Astrocyte of the spinal cord (primary cell): ENCODE measurements around the gene TMEM17.

ENCODE experiments used
- DNase-seq: peaks from one replicate; pipeline ENCODE4 v3.0.0; 2011; ENCODE audit warnings: low read depth, low spot score
- H3K4me3 ChIP-seq: 2 replicates; pipeline ENCODE4 v1.5.1; 2011; ENCODE audit warnings: low read depth, mild to moderate bottlenecking, low read length, moderate library complexity
- CTCF ChIP-seq: IDR thresholded peaks from 2 replicates; pipeline ENCODE4 v1.5.1; 2012; ENCODE audit warnings: low read depth, mild to moderate bottlenecking, low read length, inconsistent platforms
- in situ Hi-C: cut with HindIII; loops from 2 replicates; pipeline ENCODE4 v1.10.0; 2017; ENCODE audit warnings: low sequenced_read_pairs

The TMEM17 gene

GRCh38 chr2:62485761-62486438, 20.1 kb downstream of the TMEM17 start:
- TF ChIP-seq CTCF = no peak
- H3K4me3 ChIP-seq = no peak overlapping the region
- in situ Hi-C loops = no loop called here
- no peak for DNase-seq

GRCh38 chr2:62482558-62483352, 23.2 kb downstream of the TMEM17 start:
- in situ Hi-C loops = no loop called here

GRCh38 chr2:62479917-62480316, 26.1 kb downstream of the TMEM17 start:
- DNase-seq = no peak
- H3K4me3 ChIP-seq = no peak overlapping the region
- no peak for TF ChIP-seq CTCF
- in situ Hi-C loops = no loop called here

More at GRCh38 chr2:62482558-62483352, 23.2 kb downstream of the TMEM17 start:
- H3K4me3 ChIP-seq = no peak overlapping the region
- no peak for DNase-seq
- TF ChIP-seq CTCF = no peak

GRCh38 chr2:62478093-62478580, 27.9 kb downstream of the TMEM17 start:
- no peak for TF ChIP-seq CTCF
- in situ Hi-C loops = no loop called here
- DNase-seq = no peak
- H3K4me3 ChIP-seq = no peak overlapping the region

- in situ Hi-C loops = no loop called here
- no peak overlapping the region for H3K4me3 ChIP-seq
- no peak for DNase-seq
- no peak for TF ChIP-seq CTCF
These were observed 28.4 kb downstream of the TMEM17 start for GRCh38 chr2:62477573-62477972.

GRCh38 chr2:62475172-62476011, 30.6 kb downstream of the TMEM17 start:
- DNase-seq = peak; percentile 28

More at GRCh38 chr2:62475172-62476011, 30.6 kb downstream of the TMEM17 start:
- H3K4me3 ChIP-seq = no peak overlapping the region
- in situ Hi-C loops = no loop called here
- TF ChIP-seq CTCF = no peak
